ENCODE data around the gene SORCS2.

DNA sequence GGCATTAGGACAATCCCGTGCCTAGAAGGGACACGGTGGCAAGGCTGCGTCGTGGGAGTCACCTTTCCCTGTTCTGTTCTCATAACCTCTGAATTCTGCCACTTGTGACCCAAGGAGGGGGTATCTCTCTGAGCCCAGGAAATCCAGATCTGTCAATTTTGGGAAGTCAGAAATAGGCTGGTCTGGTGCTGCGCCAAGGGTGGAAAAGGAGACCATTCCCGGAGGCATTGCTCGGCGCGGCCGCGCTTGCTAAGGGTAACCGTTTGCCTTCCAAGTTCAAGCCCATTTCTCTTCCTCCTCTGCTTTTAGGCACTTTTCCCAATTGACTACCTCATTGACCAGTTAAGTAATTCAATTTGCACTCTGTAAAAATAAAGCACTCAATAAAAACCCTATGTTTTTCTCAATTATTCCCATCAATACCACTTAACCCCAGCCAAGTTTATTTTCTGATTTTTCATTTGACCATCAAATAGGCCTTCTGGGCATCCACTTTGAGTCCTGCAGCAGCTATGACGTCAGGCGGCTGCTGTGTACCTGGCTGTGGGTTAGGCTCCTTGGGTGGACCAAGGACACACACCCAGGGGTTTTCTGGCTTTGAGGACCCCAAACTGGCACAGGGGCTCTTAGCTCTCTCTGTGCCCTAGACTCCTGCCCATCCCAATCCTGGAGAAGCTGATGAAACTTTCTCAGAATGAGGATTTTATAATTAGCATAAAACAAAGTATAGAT, 12.5 kb downstream of the SORCS2 start:
- no peak for TF ChIP-seq EZH2 (IDR thresholded peaks at IDR 0.05; ENCODE audit: insufficient read depth, poor library complexity, severe bottlenecking)
- no peak for TF ChIP-seq EZH2phosphoT487 (IDR thresholded peaks at IDR 0.05; ENCODE audit: insufficient read depth, low read depth)

Data from GM23248 (cell line).